Measurements from ENCODE around the gene AMMECR1.

DNA sequence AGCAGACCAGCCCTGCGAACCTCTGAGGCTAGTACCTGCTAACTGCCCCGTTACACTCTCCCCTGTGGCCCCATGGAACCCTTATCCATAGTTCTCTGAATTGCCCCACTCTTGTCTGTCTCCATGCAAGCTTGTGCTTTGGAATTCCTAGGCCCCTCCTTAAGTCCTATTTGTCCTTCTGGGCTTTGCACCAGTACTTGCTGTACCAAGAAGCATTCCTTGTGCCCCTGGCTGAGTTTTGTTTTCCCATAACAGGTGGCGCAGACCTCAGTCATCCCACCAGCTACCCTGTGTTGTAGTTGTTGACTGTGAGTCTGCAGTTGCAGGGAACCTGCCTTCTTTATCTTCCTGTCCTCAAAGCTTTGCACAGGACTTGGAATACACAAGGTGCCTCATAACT is 147.9 kb downstream of the AMMECR1 start:
- TF ChIP-seq, protein P1, sequence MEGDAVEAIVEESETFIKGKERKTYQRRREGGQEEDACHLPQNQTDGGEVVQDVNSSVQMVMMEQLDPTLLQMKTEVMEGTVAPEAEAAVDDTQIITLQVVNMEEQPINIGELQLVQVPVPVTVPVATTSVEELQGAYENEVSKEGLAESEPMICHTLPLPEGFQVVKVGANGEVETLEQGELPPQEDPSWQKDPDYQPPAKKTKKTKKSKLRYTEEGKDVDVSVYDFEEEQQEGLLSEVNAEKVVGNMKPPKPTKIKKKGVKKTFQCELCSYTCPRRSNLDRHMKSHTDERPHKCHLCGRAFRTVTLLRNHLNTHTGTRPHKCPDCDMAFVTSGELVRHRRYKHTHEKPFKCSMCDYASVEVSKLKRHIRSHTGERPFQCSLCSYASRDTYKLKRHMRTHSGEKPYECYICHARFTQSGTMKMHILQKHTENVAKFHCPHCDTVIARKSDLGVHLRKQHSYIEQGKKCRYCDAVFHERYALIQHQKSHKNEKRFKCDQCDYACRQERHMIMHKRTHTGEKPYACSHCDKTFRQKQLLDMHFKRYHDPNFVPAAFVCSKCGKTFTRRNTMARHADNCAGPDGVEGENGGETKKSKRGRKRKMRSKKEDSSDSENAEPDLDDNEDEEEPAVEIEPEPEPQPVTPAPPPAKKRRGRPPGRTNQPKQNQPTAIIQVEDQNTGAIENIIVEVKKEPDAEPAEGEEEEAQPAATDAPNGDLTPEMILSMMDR (IDR thresholded peaks at IDR 0.05; ENCODE audit: low read length): no peak
- TF ChIP-seq EZH2 (IDR thresholded peaks at IDR 0.05; ENCODE audit: borderline replicate concordance, low read length): no peak
